KBM-7 (cell line): ENCODE data around the gene MAFF.

Source experiments
- DNase-seq: peaks from one replicate; pipeline ENCODE4 v3.0.0-alpha.2; 2015
- in situ Hi-C: fragments of 300-500 bp; cut with MboI; formaldehyde crosslinking; loops from 2 replicates; pipeline ENCODE4 v1.14.3; 2020; ENCODE audit warnings: low sequenced_read_pairs, low pct_unique_long_range_greater_than_20kb, mixed read lengths

Gene MAFF

DNA sequence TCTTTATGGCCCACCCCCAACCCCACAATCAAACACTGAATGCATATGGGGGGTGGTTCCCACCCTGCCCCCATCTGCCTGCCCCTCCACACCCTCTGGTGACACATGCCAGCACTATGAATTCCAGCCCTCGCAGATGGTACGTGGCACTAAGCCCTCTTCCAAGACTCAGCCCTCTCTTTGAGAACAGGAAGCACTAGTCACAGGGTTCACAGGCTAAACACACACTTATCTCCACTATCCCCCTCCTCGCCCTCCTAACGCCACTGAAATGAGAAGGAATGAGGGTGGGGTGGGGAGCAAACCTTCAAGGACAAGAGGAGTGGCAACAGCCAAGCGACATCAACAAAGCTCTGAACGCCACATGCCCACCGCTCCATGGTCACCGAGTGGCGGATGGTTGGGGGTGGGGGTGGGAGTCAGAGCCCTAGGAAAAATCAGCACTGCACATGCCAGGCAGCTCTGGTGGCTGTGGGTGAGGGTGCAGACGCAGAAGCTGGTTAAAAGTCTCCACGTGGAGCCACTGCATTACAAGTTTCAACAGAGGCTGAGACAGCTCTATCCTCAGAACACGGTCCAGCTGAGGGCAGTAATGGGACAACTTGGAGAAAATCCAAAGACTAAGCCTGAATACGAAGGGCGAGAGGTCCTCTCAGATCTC lies 37.4 kb downstream of the MAFF start:
- in situ Hi-C loops: no loop called here
- DNase-seq: no peak

DNA sequence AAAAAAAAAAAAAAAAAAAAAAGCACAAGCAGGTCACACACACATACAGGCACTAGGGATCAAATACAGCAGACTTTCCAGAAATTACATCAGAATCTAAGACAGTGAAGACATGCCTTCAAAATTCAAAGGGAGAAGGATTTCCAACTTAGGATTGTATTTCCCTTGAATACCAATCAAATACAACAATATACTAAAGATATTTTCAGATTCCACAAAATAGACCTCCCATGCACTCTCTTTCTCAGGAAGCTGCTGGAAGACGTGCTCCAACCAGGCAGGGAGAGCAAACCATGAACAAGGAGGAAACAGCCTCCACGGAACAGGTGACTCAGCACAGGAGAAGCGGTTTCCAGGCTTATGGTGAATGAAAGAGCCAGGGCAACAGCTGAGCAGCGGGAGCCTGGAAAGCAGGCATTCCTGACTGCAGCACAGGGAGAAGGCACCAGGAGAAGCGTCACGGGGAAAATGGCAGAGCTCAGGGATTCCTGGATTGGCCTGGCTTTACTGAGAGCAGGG lies 39.0 kb downstream of the MAFF start:
- in situ Hi-C loops: no loop called here

DNA sequence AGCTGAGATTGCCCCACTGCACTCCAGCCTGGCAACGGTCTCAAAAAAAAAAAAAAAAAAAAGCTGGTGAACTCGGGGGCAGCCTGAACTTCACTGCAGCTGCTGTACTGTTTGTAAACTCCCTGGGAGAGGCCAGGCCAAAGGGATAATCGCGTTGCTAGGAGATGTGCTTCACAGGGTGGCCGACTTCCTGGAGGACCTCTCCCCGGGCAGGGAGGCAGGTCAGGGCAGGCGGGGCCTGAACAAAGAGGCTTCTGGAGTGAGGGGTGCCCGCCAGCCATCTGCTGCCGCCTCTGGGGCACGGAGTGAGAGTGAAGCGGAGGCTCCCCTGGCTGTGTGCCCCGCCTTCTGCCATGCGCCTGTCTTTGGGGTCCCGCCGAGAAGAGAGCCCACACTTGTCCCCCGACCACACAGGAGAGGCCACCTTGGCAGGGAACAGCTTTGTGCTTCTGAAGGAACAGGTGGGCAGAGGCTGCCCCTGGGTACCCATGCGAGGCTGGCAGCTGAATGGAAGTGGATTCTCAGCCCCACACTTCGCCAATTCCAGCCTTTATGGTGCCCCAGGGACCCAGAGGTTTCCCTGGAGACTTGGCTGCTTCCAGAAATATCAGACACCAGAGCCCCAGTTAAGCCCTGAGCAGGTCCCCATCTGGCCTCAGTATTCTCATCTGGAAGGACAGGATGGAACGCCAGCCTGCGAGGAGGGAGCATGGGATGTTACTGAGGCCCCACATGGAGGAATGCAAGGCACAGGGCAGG lies 41.4 kb downstream of the MAFF start:
- DNase-seq: no peak
- in situ Hi-C loops: no loop called here

More for the DNA sequence above, 39.0 kb downstream of the MAFF start:
- peak; percentile 12 for DNase-seq

DNA sequence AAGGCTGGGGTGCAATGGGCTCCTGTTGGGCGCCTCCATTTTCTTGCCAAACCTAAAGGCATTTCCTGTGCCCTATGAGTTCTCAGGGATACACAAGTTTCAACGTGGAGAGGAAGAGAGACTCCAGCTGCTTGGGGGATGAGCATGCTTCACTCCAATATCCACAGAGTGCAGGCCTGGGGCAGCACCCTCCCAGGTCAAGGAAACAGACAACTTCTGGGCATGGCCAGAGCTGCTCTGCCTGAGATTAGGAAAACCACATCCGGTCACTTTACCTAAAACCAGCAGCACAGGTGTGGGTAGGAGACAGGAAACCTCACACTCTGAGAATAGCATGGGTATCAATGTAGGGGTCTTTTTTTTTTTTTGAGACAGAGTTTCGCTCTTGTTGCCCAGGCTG lies 42.3 kb downstream of the MAFF start:
- DNase-seq: no peak
- in situ Hi-C loops: no loop called here

DNA sequence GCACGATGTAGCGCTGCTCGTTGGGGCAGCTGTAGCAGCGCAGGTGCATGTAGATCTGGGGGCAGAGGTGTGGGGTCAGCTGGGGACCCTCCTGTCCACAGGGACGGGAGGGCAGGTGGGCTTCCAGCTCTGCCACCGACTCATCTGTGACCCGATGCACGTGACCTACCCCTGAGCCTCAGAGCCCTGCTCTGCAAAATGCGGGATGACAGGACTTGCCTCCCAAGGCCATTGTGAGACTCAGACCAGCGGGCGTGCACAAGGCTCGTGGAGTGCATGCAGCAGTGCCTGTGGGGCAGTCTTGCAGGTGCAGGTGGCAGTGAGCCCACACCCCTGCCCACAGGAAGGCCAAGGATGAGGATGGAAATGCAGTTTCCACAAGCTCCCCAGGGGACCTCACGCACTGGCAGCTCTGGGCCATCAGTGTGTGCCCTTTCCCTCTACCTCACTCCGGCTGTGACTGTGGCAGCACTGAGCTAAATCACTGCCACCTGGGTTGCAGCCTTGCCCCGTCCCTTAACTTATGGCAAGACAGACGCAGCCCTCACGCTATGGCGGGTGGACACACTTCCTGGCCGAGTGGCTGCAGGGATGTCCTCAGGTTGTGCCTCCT lies 44.4 kb downstream of the MAFF start:
- in situ Hi-C loops: no loop called here
- no peak for DNase-seq

DNA sequence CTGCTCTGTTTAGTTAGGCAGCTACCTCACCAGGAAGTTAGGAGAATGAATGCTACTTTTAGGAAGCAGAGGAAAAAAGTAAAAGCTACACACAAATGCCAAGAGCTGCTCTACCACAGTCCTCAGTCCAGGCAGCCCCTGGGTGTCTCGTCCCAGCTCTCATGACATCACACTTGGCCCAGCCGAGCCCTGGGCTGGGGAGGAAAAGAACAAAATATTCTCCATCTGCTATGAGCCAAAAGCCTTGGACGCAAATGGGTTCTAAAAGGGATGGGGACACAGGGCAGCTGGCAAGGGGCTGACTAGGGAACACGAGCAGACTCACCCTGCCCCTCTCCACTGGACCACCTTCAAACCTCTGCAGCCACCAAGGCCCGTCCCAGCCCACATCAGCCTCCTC lies 44.9 kb downstream of the MAFF start:
- in situ Hi-C loops: no loop called here
- no peak for DNase-seq

DNA sequence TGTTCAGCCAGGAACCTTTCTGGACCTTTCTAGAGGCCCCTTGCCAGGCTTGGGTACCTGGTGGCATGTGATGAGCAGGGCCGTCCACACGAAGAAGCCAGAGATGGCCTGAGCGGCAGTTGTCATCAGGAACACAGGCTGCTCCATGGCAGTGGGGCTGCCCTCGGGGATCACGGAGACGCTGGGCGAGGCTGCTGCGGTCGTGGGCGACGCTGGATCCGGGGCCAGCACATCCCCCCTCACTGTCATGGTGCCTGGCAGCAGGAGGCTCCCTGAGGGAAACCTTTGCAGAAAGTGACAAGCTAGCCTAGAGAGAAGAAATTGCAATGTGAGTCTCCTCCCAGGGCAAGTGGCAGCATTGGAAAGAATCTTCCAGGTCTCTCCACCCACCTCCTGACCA lies 45.9 kb downstream of the MAFF start:
- in situ Hi-C loops: no loop called here

DNA sequence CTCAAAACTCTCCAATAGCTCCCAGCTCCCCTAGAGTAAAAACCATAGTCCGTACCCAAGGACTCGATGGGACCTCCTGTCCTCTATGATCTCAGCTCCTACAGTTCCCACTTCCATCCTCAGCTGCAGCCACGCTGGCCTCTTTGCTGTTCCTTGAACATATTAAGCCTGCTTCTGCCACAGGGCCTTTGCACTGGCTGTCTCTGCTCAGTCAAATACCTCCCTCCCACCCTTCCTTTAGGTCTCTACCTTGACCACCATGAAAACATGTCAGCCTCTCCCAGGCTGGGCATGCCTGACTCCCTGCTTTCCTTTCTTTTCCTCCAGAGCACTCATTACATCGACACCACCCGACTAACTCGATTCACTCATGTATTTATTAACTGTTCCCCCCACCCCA lies 46.5 kb downstream of the MAFF start:
- in situ Hi-C loops: no loop called here
- no peak for DNase-seq

More for the DNA sequence above, 45.9 kb downstream of the MAFF start:
- DNase-seq: no peak

DNA sequence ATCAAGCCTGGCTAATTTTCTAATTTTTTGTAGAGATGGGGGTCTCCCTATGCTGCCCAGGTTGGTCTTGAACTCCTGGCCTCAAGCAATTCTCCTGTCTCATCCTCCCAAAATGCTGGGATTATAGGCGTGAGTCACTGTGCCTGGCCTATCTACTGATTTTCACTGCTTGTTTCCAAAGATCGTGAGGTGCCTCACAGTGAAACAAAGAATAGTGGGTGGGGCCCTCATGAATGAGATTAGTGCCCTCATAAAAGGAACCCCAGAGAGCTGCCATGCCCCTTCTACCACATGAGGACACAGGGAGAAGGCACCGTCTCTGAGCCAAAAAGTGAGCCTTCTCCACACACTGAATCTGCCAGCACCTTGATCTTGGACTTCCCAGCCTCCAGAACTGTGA lies 47.5 kb downstream of the MAFF start:
- in situ Hi-C loops: no loop called here
- no peak for DNase-seq

DNA sequence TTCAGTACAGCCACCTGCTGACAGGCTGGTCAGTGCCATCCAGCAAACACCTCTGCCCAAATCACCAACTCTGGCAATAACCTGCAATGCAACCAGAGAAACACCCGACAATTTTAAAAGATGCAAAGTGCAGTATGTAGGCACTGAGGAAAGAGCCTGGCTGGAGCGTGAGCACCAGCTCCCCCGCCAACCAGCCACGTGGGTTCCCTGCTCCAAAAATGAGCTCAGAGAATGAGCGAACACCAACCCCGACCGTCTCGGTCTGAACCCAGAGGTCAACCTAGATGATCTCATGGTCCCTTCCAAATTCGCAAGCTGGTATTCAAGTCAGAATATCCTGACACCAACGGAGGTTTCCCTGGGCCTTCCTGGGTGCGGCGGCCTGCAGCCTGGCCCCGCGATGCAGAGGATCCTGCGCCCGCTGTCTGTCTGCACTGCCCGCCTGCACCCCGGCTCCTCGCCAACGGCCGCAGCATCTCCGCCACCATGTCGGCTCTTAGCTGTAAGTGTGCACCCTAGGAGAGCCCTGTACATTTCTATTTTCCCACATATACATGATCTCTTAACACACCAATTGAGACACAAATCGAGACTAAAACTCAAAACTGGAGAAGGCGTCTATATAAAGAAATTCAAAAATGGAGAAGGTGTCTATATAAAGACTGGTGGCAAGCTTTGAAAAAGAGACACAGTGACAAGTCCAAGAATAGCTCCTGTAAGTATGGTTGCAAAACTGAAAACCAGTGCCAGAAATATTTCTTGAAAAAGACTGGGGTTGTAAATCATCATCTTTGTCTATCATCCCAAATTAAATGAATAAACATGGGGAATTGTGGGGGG lies 48.2 kb downstream of the MAFF start:
- in situ Hi-C loops: no loop called here
- DNase-seq: no peak

DNA sequence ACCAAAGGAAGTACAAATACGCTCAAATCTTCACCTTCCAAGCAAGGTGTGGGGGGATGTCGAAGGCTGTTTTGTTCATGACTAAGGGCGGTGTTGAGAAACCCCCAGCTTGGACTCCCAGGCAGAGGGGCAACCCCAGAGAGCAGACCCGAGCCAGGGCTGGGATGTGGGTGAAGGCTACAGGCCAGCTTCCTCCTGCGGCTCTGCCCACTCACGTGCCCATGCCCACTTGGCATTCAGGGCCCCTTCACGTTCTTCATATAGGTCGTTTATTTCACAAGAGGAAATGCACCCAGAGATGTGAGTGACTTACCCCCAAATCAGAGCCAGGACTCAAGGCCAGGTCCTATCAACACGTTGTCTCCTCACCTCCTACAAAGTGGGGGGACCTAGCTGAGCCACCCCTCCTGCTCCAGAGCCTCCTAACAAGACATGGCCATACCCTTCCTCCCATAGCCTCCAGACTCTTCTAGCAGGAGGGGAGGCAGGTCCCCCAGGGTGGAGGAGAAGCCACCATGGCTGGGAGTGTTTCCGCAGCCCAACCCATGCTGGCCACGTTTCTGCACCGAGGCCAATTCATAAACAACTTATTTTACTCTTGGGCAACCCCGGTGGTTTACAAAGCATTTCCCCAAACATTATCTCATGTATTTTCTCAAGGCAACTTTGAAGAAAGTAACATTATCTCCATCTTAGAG lies 49.0 kb downstream of the MAFF start:
- in situ Hi-C loops: no loop called here
- no peak for DNase-seq

DNA sequence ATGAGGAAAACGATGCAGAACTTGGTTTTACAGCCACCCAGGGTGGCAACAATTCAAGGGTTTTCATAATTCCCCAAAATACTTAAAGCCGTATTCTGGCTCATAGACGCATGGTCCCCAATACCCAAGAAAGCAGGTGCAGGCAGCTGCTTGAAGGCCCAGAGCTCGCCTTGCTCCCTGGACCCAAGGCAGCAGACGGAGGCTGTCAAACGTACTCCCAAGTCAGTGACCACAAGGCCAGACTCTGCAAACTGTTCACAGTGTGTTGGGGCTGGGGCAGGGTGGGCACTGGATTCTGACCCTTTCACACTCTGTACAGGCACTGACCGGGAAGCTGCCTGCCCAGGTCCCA lies 49.5 kb downstream of the MAFF start:
- no peak for DNase-seq
- in situ Hi-C loops: no loop called here

DNA sequence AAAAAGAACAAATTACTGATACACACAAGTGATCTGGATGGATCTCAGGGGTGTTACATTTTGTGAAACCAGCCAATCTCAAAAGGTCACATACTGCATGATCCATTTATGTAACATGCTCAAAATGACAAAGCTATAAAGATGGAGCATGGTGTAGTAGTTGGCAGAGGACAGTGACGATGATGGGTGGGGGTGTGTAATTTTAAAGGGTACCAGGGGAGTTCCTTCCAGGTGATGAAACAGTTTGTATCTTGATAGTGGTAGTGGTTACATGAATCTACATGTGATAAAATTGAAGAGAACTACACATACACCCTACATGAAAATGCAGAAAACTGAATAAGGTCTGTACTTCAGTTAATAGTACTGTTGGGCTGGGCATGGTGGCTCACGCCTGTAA lies 53.9 kb downstream of the MAFF start:
- DNase-seq: no peak
- in situ Hi-C loops: no loop called here

DNA sequence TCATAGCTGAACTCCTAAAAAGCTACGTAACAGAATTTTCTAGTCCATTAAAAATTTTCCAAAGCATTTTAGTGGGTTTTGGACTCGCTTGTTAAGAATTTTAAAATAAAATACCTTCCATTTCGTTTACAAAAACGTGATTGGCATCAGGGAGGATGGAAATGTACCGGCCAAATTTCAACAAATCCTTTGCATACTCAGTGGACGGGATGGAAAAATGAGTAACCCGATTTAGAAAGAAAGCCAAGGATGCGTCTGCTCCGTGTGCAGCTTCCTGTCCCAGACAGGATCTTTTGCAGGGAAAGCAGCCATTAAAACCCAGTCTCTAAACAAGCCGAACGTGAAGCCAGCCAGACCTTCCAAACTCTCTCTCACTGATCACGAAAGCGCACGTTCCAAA lies 55.4 kb downstream of the MAFF start:
- in situ Hi-C loops: no loop called here
- DNase-seq: no peak

DNA sequence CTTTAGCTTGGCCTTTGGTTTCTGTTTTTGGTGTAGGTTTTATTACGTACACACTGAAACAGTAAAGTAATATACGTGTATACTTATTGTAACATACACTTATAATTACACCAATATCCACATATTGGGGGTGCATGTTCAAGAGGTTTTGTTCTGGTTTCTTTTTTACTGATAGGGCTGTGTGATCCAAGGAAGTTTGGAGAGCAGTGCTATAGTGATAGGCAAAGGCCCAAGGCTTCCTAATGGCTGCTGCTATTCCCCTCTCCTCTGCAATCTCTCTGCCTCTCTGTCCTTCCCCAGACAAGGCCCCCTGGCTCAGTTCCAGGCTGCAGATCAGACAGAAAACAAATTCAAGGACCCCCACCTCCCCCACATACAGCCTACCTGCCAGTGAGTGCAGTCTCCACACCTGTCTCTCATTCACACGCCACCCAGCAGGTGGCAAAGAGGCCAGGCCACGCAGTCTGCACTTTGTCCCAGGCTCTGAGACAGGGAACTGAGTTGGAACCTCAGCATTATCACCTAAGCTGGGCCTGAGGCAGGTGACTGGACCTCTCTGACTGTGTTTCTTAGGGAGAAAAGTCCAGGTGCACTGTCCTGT lies 56.0 kb downstream of the MAFF start:
- DNase-seq: no peak

DNA sequence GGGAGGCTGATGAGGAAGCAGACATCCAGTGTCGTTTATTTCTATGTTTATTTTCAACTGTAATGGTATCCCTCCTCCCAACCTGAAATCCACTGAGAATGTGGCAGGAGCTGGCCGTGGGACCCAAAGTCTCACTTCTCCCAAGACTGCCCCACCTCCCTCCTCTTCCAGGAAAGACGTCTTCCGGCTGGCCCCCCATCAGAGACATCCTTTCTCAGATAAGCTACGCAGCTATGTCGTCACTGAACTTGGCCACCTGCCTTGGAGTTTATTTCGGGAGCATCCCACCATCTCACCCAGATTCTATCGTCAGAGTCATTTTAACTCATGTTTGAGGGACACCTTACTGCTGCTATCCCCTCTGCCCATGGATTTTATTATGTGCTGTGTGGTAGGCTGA lies 57.1 kb downstream of the MAFF start:
- no peak for DNase-seq

More for the DNA sequence above, 56.0 kb downstream of the MAFF start:
- in situ Hi-C loops: no loop called here

DNA sequence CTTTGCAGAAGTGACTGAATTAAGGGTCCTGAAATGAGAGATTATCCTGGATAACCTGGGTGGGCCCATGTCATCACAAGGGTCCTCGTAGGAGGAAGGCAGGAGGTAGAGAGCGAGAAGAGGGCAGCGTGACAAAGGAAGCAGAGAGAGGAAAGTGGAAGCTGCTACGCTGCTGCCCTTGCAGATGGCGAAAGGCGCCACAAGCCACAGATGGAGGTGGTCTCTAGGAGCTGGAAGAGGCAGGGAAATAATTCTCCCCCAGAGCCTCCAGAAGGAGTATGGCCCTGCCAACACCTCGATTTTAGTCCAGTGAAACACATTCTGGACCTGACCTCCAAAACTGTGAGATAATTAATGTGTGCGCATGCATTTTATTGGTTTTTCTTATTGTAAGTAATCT lies 57.6 kb downstream of the MAFF start:
- in situ Hi-C loops: no loop called here
- DNase-seq: no peak

More for the DNA sequence above, 57.1 kb downstream of the MAFF start:
- in situ Hi-C loops: no loop called here

DNA sequence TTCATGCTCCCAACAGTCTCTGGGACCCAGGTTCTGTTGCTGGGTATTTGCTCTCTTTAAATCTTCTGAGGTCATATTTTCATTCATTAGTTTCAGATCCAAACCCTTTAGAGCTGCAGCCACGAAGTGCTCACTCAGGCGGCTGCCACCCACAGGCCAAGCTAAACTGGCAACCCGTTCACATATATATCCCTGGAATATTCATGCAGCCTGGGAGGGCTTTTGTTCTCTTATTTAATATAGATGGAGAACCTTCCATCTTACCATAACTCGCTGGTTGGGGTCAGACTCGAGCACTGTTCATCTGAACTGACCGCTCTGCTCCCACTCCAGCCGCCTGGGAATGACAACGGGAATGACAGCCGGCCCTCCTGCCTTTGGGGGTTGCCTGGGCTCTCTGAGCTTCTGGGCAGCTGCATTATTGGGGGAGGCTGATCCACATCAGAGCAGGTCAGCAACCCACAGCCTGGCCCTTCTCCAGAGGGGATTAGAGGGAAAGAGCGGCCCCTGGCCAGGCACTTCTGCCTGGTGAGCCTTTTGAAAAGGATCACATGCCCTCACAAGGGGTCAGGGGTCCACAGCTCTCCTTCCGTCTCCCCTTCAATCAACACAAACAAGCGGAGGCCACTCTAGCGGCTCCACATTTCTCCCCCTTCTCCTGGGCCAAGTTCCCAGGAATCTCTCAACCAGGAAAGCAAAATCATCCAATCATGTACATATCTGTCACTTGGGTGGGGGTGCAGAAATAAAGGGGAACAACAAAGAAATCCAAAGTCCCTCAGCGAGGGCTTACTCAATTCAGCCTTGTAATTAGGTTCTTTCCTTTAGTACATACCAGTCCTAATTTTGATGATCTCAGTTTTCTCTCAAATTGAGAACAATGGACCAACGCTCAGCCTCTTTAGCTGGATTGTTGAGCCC lies 59.2 kb downstream of the MAFF start:
- in situ Hi-C loops: no loop called here

More for the DNA sequence above, 59.2 kb downstream of the MAFF start:
- no peak for DNase-seq
